Suprapubic skin (tissue), 4 donors: ENCODE measurements around the gene ATF6. TPM values are rescaled to one million over a fixed set of nuclear protein-coding genes. Genes with fewer than 3 reads are reported as not detected.
A peak's percentile ranks its signal among the peaks of the same experiment; 100 is the strongest.

ENCODE experiments used
- DNase-seq, 2 donors: peaks; one replicate each; pipeline ENCODE4 v3.0.0-alpha.2; 2019; ENCODE audit warnings: low spot score in 2 of 2
- H3K27ac ChIP-seq: fragments of 200-600 bp; sonication (generic); one replicate; pipeline ENCODE4 v1.5.1; 2019
- H3K27me3 ChIP-seq: fragments of 200-600 bp; sonication (generic); one replicate; pipeline ENCODE4 v1.5.1; 2019
- H3K36me3 ChIP-seq: fragments of 200-600 bp; sonication (generic); one replicate; pipeline ENCODE4 v1.5.1; 2019
- H3K4me1 ChIP-seq: fragments of 200-600 bp; sonication (generic); one replicate; pipeline ENCODE4 v1.5.1; 2019
- H3K4me3 ChIP-seq: fragments of 200-600 bp; sonication (generic); one replicate; pipeline ENCODE4 v1.5.1; 2019; ENCODE audit warnings: mild to moderate bottlenecking
- H3K9me3 ChIP-seq: fragments of 200-600 bp; sonication (generic); one replicate; pipeline ENCODE4 v1.5.1; 2019
- CTCF ChIP-seq, 2 donors: fragments of 200-600 bp in 1 of 2; fragments of 450-650 bp in 1 of 2; sonication (generic) in 1 of 2; IDR thresholded peaks; one replicate each; pipeline ENCODE4 v1.5.1; 2016 to 2019; ENCODE audit warnings: antibody characterized with exemption in 2 of 2, mild to moderate bottlenecking in 1 of 2, moderate library complexity in 1 of 2
- EP300 ChIP-seq: sonication (generic); formaldehyde crosslinking; IDR thresholded peaks from one replicate; pipeline ENCODE4 v1.6.1; 2017; ENCODE audit warnings: antibody characterized with exemption
- POLR2A ChIP-seq, 2 donors: fragments of 450-650 bp; IDR thresholded peaks; one replicate each; pipeline ENCODE4 v1.6.1; 2017; ENCODE audit warnings: antibody characterized with exemption in 2 of 2, mild to moderate bottlenecking in 2 of 2, moderate library complexity in 2 of 2
- POLR2AphosphoS5 ChIP-seq, 3 donors: sonication (generic); formaldehyde crosslinking; IDR thresholded peaks; one replicate each; pipeline ENCODE4 v1.6.1; 2017; ENCODE audit warnings: antibody characterized with exemption in 3 of 3
- WGBS: methylation state at CpG from one replicate; pipeline ENCODE4 v1.1.5; 2018; 5-methylcytosine and 5-hydroxymethylcytosine counted together
- total RNA-seq, 4 donors: library from RNA; depleted of rRNA; stranded (reverse); fragments of >200 nt; gene quantifications; one replicate each; pipeline ENCODE4 v1.1.0, GENCODE V29; 2016

Gene ATF6
- total RNA-seq, 4 donors from 2014 or later: 28.0 to 32.4 (median 29.7) TPM

GRCh38 chr1:161985301-161985822 is 219.2 kb downstream of the ATF6 start:
- WGBS: 62% methylated on average over 5 of the region's 5 CpGs
- no peak for DNase-seq
- Histone ChIP-seq H3K4me1 (peaks cover 20% of the 10 kb centered on the region), H3K36me3 (peaks cover 9% of the 10 kb centered on the region), H3K4me3 (no peak overlapping the region), H3K27ac (no peak overlapping the region), H3K27me3 (no peaks in the 10 kb centered on the region), H3K9me3 (no peaks in the 10 kb centered on the region)
- TF ChIP-seq POLR2A (IDR thresholded peaks at IDR 0.05): no peak
- no peak for TF ChIP-seq POLR2AphosphoS5 (IDR thresholded peaks at IDR 0.05)
- TF ChIP-seq EP300: no peak
- TF ChIP-seq CTCF (IDR thresholded peaks at IDR 0.05): no peak

- peaks cover 9% of the 10 kb centered on the region for H3K36me3 ChIP-seq
- no peaks in the 10 kb centered on the region for H3K9me3 ChIP-seq
- DNase-seq: no peak
- H3K27me3 ChIP-seq: no peaks in the 10 kb centered on the region
- 69% methylated on average over 3 of the region's 4 CpGs for WGBS
- TF ChIP-seq POLR2A (IDR thresholded peaks at IDR 0.05) (no peak), EP300 (no peak), CTCF (IDR thresholded peaks at IDR 0.05) (no peak)
- H3K4me3 ChIP-seq: no peak overlapping the region
- peak overlapping the region; percentile 24 for H3K27ac ChIP-seq
- H3K4me1 ChIP-seq: peaks cover 16% of the 10 kb centered on the region
Measured at GRCh38 chr1:161986328-161986727, 220.2 kb downstream of the ATF6 start.

- H3K27me3 ChIP-seq: no peaks in the 10 kb centered on the region
- H3K9me3 ChIP-seq: no peaks in the 10 kb centered on the region
- no peak for DNase-seq
- WGBS: 32% methylated on average over 1 of the region's 1 CpG
- peaks cover 15% of the 10 kb centered on the region for H3K4me1 ChIP-seq
- no peak overlapping the region for H3K27ac ChIP-seq
- peaks cover 13% of the 10 kb centered on the region for H3K36me3 ChIP-seq
- no peak overlapping the region for H3K4me3 ChIP-seq
- TF ChIP-seq CTCF (IDR thresholded peaks at IDR 0.05): no peak
- no peak for TF ChIP-seq POLR2A (IDR thresholded peaks at IDR 0.05)
- TF ChIP-seq EP300: no peak
- no peak for TF ChIP-seq POLR2AphosphoS5 (IDR thresholded peaks at IDR 0.05)
Measured at GRCh38 chr1:161987303-161987702, 221.2 kb downstream of the ATF6 start.

GRCh38 chr1:161987872-161988271 is 221.8 kb downstream of the ATF6 start:
- DNase-seq: no peak
- Histone ChIP-seq H3K36me3 (peaks cover 13% of the 10 kb centered on the region), H3K4me1 (peaks cover 15% of the 10 kb centered on the region), H3K27me3 (no peaks in the 10 kb centered on the region), H3K9me3 (no peaks in the 10 kb centered on the region), H3K4me3 (no peak overlapping the region), H3K27ac (no peak overlapping the region)
- TF ChIP-seq CTCF (IDR thresholded peaks at IDR 0.05) (no peak), POLR2A (IDR thresholded peaks at IDR 0.05) (no peak), POLR2AphosphoS5 (IDR thresholded peaks at IDR 0.05) (no peak), EP300 (no peak)
- 81% methylated on average over 5 of the region's 5 CpGs for WGBS

GRCh38 chr1:161988413-161988812 is 222.3 kb downstream of the ATF6 start:
- H3K4me3 ChIP-seq: no peak overlapping the region
- no peak overlapping the region for H3K27ac ChIP-seq
- 76% methylated on average over 5 of the region's 5 CpGs for WGBS
- TF ChIP-seq CTCF (IDR thresholded peaks at IDR 0.05) (no peak), EP300 (no peak), POLR2AphosphoS5 (IDR thresholded peaks at IDR 0.05) (no peak), POLR2A (IDR thresholded peaks at IDR 0.05) (no peak)
- no peak for DNase-seq
- H3K4me1 ChIP-seq: peaks cover 15% of the 10 kb centered on the region
- H3K27me3 ChIP-seq: no peaks in the 10 kb centered on the region
- peaks cover 13% of the 10 kb centered on the region for H3K36me3 ChIP-seq
- H3K9me3 ChIP-seq: no peaks in the 10 kb centered on the region
